ENCODE measurements around the gene ST3GAL5.

ST3GAL5 gene

GRCh38 chr2:85893428-85894258 is 4.9 kb upstream of the ST3GAL5 start:
- DNase-seq (ENCODE audit: extremely low read depth, insufficient read length) = no peak
- no peak overlapping the region for H3K4me3 ChIP-seq (replicated peaks; ENCODE audit: low read depth, low read length)
- TF ChIP-seq CTCF (IDR thresholded peaks at IDR 0.05; ENCODE audit: insufficient read depth, low read length, poor library complexity, severe bottlenecking) = no peak
- no peaks in the 10 kb centered on the region for H3K27me3 ChIP-seq (replicated peaks; ENCODE audit: control insufficient read depth, insufficient read depth, low read length)
- no peaks in the 10 kb centered on the region for H3K36me3 ChIP-seq (ENCODE audit: control insufficient read depth, insufficient read depth, low read length)

- no peaks in the 10 kb centered on the region for H3K36me3 ChIP-seq (ENCODE audit: control insufficient read depth, insufficient read depth, low read length)
- TF ChIP-seq CTCF (IDR thresholded peaks at IDR 0.05; ENCODE audit: insufficient read depth, low read length, poor library complexity, severe bottlenecking) = no peak
- H3K4me3 ChIP-seq (replicated peaks; ENCODE audit: low read depth, low read length) = no peak overlapping the region
- no peaks in the 10 kb centered on the region for H3K27me3 ChIP-seq (replicated peaks; ENCODE audit: control insufficient read depth, insufficient read depth, low read length)
- DNase-seq (ENCODE audit: extremely low read depth, insufficient read length) = no peak
Observed at GRCh38 chr2:85892216-85892944, 3.6 kb upstream of the ST3GAL5 start.

- no peaks in the 10 kb centered on the region for H3K36me3 ChIP-seq (ENCODE audit: control insufficient read depth, insufficient read depth, low read length)
- no peak overlapping the region for H3K4me3 ChIP-seq (replicated peaks; ENCODE audit: low read depth, low read length)
Observed at GRCh38 chr2:85890522-85891176, 1.9 kb upstream of the ST3GAL5 start.

GRCh38 chr2:85889627-85890281 is 964 bp upstream of the ST3GAL5 start:
- TF ChIP-seq CTCF (IDR thresholded peaks at IDR 0.05; ENCODE audit: insufficient read depth, low read length, poor library complexity, severe bottlenecking) = no peak
- no peaks in the 10 kb centered on the region for H3K27me3 ChIP-seq (replicated peaks; ENCODE audit: control insufficient read depth, insufficient read depth, low read length)
- no peaks in the 10 kb centered on the region for H3K36me3 ChIP-seq (ENCODE audit: control insufficient read depth, insufficient read depth, low read length)
- H3K4me3 ChIP-seq (replicated peaks; ENCODE audit: low read depth, low read length) = peak overlapping the region; percentile 65
- no peak for DNase-seq (ENCODE audit: extremely low read depth, insufficient read length)

More at GRCh38 chr2:85890522-85891176, 1.9 kb upstream of the ST3GAL5 start:
- no peak for TF ChIP-seq CTCF (IDR thresholded peaks at IDR 0.05; ENCODE audit: insufficient read depth, low read length, poor library complexity, severe bottlenecking)
- H3K27me3 ChIP-seq (replicated peaks; ENCODE audit: control insufficient read depth, insufficient read depth, low read length) = no peaks in the 10 kb centered on the region
- DNase-seq (ENCODE audit: extremely low read depth, insufficient read length) = no peak

GRCh38 chr2:85888020-85888683 is 638 bp downstream of the ST3GAL5 start:
- DNase-seq (ENCODE audit: extremely low read depth, insufficient read length) = peak; percentile 56
- no peaks in the 10 kb centered on the region for H3K36me3 ChIP-seq (ENCODE audit: control insufficient read depth, insufficient read depth, low read length)
- H3K27me3 ChIP-seq (replicated peaks; ENCODE audit: control insufficient read depth, insufficient read depth, low read length) = no peaks in the 10 kb centered on the region
- H3K4me3 ChIP-seq (replicated peaks; ENCODE audit: low read depth, low read length) = peak overlapping the region; percentile 65
- TF ChIP-seq CTCF (IDR thresholded peaks at IDR 0.05; ENCODE audit: insufficient read depth, low read length, poor library complexity, severe bottlenecking) = no peak

Measured in GM06990 (cell line).